ENCODE results near the gene CFDP1.

Gene CFDP1

GRCh38 chr16:75264457-75264998, 168.8 kb downstream of the CFDP1 start:
- no peaks in the 10 kb centered on the region for H3K79me2 ChIP-seq (ENCODE audit: low read length)
- H3K9me2 ChIP-seq (replicated peaks; ENCODE audit: insufficient read depth, low read length) = no peaks in the 10 kb centered on the region
- no peak overlapping the region for H2AFZ ChIP-seq (ENCODE audit: low read length)
- H3F3A ChIP-seq (ENCODE audit: insufficient read depth, low read length) = no peaks in the 10 kb centered on the region
- no peaks in the 10 kb centered on the region for H3K36me3 ChIP-seq (replicated peaks; ENCODE audit: insufficient read depth, low read length)
- no peak overlapping the region for H3K9ac ChIP-seq (ENCODE audit: low read length)
- no peaks in the 10 kb centered on the region for H4K20me1 ChIP-seq (ENCODE audit: insufficient read depth, low read length)
- H3K4me3 ChIP-seq (ENCODE audit: low read length) = no peak overlapping the region
- no peaks in the 10 kb centered on the region for H3K9me3 ChIP-seq (replicated peaks; ENCODE audit: insufficient read depth, low read length)
- H3K4me1 ChIP-seq (ENCODE audit: low read length) = no peaks in the 10 kb centered on the region
- H3K27me3 ChIP-seq (replicated peaks; ENCODE audit: insufficient read depth, low read length) = 0 out of 2 replicates have a peak, but pooled peaks cover 7% of the 10 kb centered on the region
- TF ChIP-seq EZH2 (optimal IDR thresholded peaks at IDR 0.05; ENCODE audit: low read depth, low read length) = no peak
- TF ChIP-seq EZH2phosphoT487 (IDR thresholded peaks at IDR 0.05; ENCODE audit: low read length) = no peak
- TF ChIP-seq CTCF (IDR thresholded peaks at IDR 0.05; ENCODE audit: low read length) = no peak
- no peak for DNase-seq
- H3K27ac ChIP-seq (ENCODE audit: low read length) = no peak overlapping the region
- no peak overlapping the region for H3K4me2 ChIP-seq (ENCODE audit: low read depth, low read length)

GRCh38 chr16:75263963-75264445, 169.3 kb downstream of the CFDP1 start:
- H3K4me2 ChIP-seq (ENCODE audit: low read depth, low read length) = no peak overlapping the region
- H3F3A ChIP-seq (ENCODE audit: insufficient read depth, low read length) = no peaks in the 10 kb centered on the region
- H4K20me1 ChIP-seq (ENCODE audit: insufficient read depth, low read length) = no peaks in the 10 kb centered on the region
- H3K9me2 ChIP-seq (replicated peaks; ENCODE audit: insufficient read depth, low read length) = no peaks in the 10 kb centered on the region
- TF ChIP-seq CTCF (IDR thresholded peaks at IDR 0.05; ENCODE audit: low read length) (no peak), EZH2 (optimal IDR thresholded peaks at IDR 0.05; ENCODE audit: low read depth, low read length) (no peak), EZH2phosphoT487 (IDR thresholded peaks at IDR 0.05; ENCODE audit: low read length) (no peak)
- no peaks in the 10 kb centered on the region for H3K4me1 ChIP-seq (ENCODE audit: low read length)
- no peak overlapping the region for H2AFZ ChIP-seq (ENCODE audit: low read length)
- no peak overlapping the region for H3K27ac ChIP-seq (ENCODE audit: low read length)
- H3K27me3 ChIP-seq (replicated peaks; ENCODE audit: insufficient read depth, low read length) = 0 out of 2 replicates have a peak, but pooled peaks cover 7% of the 10 kb centered on the region
- H3K9ac ChIP-seq (ENCODE audit: low read length) = no peak overlapping the region
- no peaks in the 10 kb centered on the region for H3K9me3 ChIP-seq (replicated peaks; ENCODE audit: insufficient read depth, low read length)
- DNase-seq = no peak
- H3K79me2 ChIP-seq (ENCODE audit: low read length) = no peaks in the 10 kb centered on the region
- H3K36me3 ChIP-seq (replicated peaks; ENCODE audit: insufficient read depth, low read length) = no peaks in the 10 kb centered on the region
- no peak overlapping the region for H3K4me3 ChIP-seq (ENCODE audit: low read length)

GRCh38 chr16:75263291-75263962, 169.9 kb downstream of the CFDP1 start:
- H3K27me3 ChIP-seq (replicated peaks; ENCODE audit: insufficient read depth, low read length) = 0 out of 2 replicates have a peak, but pooled peaks cover 7% of the 10 kb centered on the region
- no peak for TF ChIP-seq CTCF (IDR thresholded peaks at IDR 0.05; ENCODE audit: low read length)
- TF ChIP-seq EZH2phosphoT487 (IDR thresholded peaks at IDR 0.05; ENCODE audit: low read length) = no peak
- no peak for TF ChIP-seq EZH2 (optimal IDR thresholded peaks at IDR 0.05; ENCODE audit: low read depth, low read length)
- H3K9me2 ChIP-seq (replicated peaks; ENCODE audit: insufficient read depth, low read length) = no peaks in the 10 kb centered on the region
- no peaks in the 10 kb centered on the region for H3F3A ChIP-seq (ENCODE audit: insufficient read depth, low read length)
- H3K9ac ChIP-seq (ENCODE audit: low read length) = no peak overlapping the region
- H3K4me3 ChIP-seq (ENCODE audit: low read length) = no peak overlapping the region
- no peaks in the 10 kb centered on the region for H3K4me1 ChIP-seq (ENCODE audit: low read length)
- no peak overlapping the region for H3K4me2 ChIP-seq (ENCODE audit: low read depth, low read length)
- no peaks in the 10 kb centered on the region for H3K9me3 ChIP-seq (replicated peaks; ENCODE audit: insufficient read depth, low read length)
- no peak overlapping the region for H2AFZ ChIP-seq (ENCODE audit: low read length)
- H3K27ac ChIP-seq (ENCODE audit: low read length) = no peak overlapping the region
- no peaks in the 10 kb centered on the region for H3K36me3 ChIP-seq (replicated peaks; ENCODE audit: insufficient read depth, low read length)
- no peaks in the 10 kb centered on the region for H4K20me1 ChIP-seq (ENCODE audit: insufficient read depth, low read length)
- H3K79me2 ChIP-seq (ENCODE audit: low read length) = no peaks in the 10 kb centered on the region
- no peak for DNase-seq

Measured in MM.1S (cell line).